HL-60 (cell line): ENCODE measurements around the gene AMBP.

Source experiments
- DNase-seq, 2 experiments: peaks; one replicate each; pipeline ENCODE4 v3.0.0-alpha.2; 2010 to 2020; ENCODE audit warnings: low read depth in 1 of 2, low spot score in 1 of 2
- H3K27ac ChIP-seq: fragments of 250-450 bp; sonication (Bioruptor Pico); replicated peaks from 2 replicates; pipeline ENCODE4 v1.5.1; 2020; ENCODE audit warnings: mild to moderate bottlenecking, moderate library complexity
- H3K27me3 ChIP-seq: fragments of 250-450 bp; sonication (Bioruptor Pico); 2 replicates; pipeline ENCODE4 v1.5.1; 2021; ENCODE audit warnings: mild to moderate bottlenecking, moderate library complexity; ENCODE audit not compliant: insufficient read depth, poor library complexity, severe bottlenecking
- H3K4me3 ChIP-seq: replicated peaks from 2 replicates; pipeline ENCODE4 v1.5.1; 2011; ENCODE audit warnings: mild to moderate bottlenecking, control low read depth, low read length; ENCODE audit not compliant: insufficient read depth
- GABPA ChIP-seq: IDR thresholded peaks from 2 replicates; pipeline ENCODE4 v1.6.1; 2012; ENCODE audit warnings: low read depth
- POLR2AphosphoS5 ChIP-seq: IDR thresholded peaks from 2 replicates; pipeline ENCODE4 v1.6.1; 2012; ENCODE audit warnings: low read depth
- SPI1 ChIP-seq: IDR thresholded peaks from 2 replicates; pipeline ENCODE4 v1.6.1; 2012; ENCODE audit warnings: low read depth, mild to moderate bottlenecking, borderline replicate concordance
- TF ChIP-seq, protein P1 (sequence below): IDR thresholded peaks from one replicate; pipeline ENCODE4 v1.5.1; 2011; ENCODE audit warnings: low read length, control low read depth, inconsistent platforms; ENCODE audit not compliant: insufficient read depth
- TF ChIP-seq, protein P2 (sequence below): IDR thresholded peaks from 2 replicates; pipeline ENCODE4 v1.6.1; 2012; ENCODE audit warnings: low read depth; ENCODE audit not compliant: insufficient replicate concordance

AMBP gene

DNA sequence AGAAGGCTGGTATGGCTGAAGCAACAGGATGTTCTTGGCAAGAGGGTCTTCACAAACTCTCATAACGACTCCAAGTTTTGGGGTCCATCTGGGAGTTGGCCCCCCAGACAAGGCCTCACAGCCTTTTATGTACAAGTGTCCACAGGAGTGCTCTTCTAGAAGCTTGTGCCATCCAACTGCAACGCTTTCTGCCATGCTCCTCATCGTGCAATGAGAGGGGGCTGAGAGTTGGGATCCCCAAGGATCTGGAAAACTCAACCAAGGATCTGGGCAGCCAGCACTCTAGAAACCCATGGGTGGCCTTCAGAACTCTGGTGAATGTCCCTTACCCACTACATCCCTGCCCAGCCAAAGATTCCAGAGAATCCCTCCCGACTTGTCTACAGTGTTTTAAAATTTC, 8.5 kb upstream of the AMBP start:
- Histone ChIP-seq H3K27ac (no peak overlapping the region), H3K4me3 (no peak overlapping the region), H3K27me3 (no peaks in the 10 kb centered on the region)
- TF ChIP-seq POLR2AphosphoS5, result no peak
- no peak for TF ChIP-seq GABPA
- TF ChIP-seq, protein P1, sequence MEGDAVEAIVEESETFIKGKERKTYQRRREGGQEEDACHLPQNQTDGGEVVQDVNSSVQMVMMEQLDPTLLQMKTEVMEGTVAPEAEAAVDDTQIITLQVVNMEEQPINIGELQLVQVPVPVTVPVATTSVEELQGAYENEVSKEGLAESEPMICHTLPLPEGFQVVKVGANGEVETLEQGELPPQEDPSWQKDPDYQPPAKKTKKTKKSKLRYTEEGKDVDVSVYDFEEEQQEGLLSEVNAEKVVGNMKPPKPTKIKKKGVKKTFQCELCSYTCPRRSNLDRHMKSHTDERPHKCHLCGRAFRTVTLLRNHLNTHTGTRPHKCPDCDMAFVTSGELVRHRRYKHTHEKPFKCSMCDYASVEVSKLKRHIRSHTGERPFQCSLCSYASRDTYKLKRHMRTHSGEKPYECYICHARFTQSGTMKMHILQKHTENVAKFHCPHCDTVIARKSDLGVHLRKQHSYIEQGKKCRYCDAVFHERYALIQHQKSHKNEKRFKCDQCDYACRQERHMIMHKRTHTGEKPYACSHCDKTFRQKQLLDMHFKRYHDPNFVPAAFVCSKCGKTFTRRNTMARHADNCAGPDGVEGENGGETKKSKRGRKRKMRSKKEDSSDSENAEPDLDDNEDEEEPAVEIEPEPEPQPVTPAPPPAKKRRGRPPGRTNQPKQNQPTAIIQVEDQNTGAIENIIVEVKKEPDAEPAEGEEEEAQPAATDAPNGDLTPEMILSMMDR, result no peak
- TF ChIP-seq SPI1, result no peak
- TF ChIP-seq, protein P2, sequence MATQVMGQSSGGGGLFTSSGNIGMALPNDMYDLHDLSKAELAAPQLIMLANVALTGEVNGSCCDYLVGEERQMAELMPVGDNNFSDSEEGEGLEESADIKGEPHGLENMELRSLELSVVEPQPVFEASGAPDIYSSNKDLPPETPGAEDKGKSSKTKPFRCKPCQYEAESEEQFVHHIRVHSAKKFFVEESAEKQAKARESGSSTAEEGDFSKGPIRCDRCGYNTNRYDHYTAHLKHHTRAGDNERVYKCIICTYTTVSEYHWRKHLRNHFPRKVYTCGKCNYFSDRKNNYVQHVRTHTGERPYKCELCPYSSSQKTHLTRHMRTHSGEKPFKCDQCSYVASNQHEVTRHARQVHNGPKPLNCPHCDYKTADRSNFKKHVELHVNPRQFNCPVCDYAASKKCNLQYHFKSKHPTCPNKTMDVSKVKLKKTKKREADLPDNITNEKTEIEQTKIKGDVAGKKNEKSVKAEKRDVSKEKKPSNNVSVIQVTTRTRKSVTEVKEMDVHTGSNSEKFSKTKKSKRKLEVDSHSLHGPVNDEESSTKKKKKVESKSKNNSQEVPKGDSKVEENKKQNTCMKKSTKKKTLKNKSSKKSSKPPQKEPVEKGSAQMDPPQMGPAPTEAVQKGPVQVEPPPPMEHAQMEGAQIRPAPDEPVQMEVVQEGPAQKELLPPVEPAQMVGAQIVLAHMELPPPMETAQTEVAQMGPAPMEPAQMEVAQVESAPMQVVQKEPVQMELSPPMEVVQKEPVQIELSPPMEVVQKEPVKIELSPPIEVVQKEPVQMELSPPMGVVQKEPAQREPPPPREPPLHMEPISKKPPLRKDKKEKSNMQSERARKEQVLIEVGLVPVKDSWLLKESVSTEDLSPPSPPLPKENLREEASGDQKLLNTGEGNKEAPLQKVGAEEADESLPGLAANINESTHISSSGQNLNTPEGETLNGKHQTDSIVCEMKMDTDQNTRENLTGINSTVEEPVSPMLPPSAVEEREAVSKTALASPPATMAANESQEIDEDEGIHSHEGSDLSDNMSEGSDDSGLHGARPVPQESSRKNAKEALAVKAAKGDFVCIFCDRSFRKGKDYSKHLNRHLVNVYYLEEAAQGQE, result no peak
- DNase-seq, result no peak

DNA sequence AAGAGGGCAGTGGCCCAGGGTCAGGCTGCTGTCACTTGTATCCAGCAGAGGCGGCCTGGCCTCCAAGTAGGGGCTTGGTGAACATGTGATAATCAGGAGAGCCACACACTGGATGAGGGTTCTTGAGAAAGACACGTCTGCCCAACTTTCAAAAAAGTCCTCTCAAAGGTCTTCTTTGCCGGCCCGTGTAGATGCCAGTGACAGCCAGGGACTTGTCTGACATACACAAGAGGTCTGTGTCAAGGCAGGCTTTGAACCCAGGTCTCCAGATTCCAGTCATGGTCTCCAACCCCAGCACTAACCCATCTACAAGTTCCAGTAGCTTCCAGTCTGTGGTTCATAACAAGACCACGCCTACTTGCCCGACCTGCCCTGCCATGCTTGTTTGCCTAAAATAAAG, 7.9 kb upstream of the AMBP start:
- no peak overlapping the region for H3K27ac ChIP-seq
- H3K27me3 ChIP-seq, result no peaks in the 10 kb centered on the region
- TF ChIP-seq POLR2AphosphoS5 (no peak), GABPA (no peak), SPI1 (no peak)
- TF ChIP-seq, protein P1, result no peak
- TF ChIP-seq, protein P2, result no peak
- no peak overlapping the region for H3K4me3 ChIP-seq
- DNase-seq, result no peak

DNA sequence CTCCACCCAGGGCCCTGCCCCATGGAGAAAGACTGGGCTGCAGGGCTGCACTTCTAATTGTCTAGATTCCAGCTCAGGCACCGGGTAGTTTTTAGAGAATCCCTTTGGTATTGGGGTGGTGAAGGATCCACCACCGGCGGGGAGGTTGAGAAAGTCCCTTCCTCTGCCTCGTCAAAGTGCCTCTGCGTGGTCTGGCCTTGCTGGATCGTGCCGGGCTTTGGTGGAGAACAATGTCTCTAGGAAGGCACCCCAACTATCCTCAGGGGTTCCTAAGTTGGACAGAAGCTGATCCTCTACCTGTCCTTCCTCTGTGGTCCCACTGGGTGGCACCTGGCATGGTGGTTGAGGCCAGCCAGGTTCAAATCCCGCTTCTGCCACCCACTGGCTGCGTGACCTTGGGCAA, 7.3 kb upstream of the AMBP start:
- no peak for DNase-seq
- no peak for TF ChIP-seq SPI1
- TF ChIP-seq, protein P1, result no peak
- TF ChIP-seq POLR2AphosphoS5, result no peak
- TF ChIP-seq, protein P2, result no peak
- TF ChIP-seq GABPA, result no peak
- H3K4me3 ChIP-seq, result no peak overlapping the region
- H3K27me3 ChIP-seq, result no peaks in the 10 kb centered on the region
- H3K27ac ChIP-seq, result no peak overlapping the region
